Neural cell (in vitro differentiated cells): ENCODE results near the gene PLEKHA5.
A peak's percentile ranks its signal among the peaks of the same experiment; 100 is the strongest.

ENCODE experiments used
- CTCF ChIP-seq: fragments of 450-650 bp; IDR thresholded peaks from 2 replicates; pipeline ENCODE4 v1.5.1; 2014; ENCODE audit warnings: antibody characterized with exemption, mild to moderate bottlenecking, moderate library complexity; ENCODE audit not compliant: poor library complexity, severe bottlenecking
- EP300 ChIP-seq: fragments of 450-650 bp; conservative IDR thresholded peaks from 2 replicates; pipeline ENCODE4 v1.6.1; 2014; ENCODE audit warnings: antibody characterized with exemption, mild to moderate bottlenecking, moderate library complexity; ENCODE audit not compliant: poor library complexity, severe bottlenecking
- EZH2 ChIP-seq: fragments of 200-600, 300-800 bp; shearing (Covaris generic), sonication (generic); IDR thresholded peaks from 2 replicates; pipeline ENCODE4 v1.6.1; 2014; ENCODE audit warnings: antibody characterized with exemption, low read length, borderline replicate concordance, mild to moderate bottlenecking; ENCODE audit not compliant: insufficient read depth, poor library complexity, severe bottlenecking
- POLR2AphosphoS5 ChIP-seq: IDR thresholded peaks from 2 replicates; pipeline ENCODE4 v1.6.1; 2012
- RAD21 ChIP-seq: fragments of 450-650 bp; conservative IDR thresholded peaks from 2 replicates; pipeline ENCODE4 v1.6.1; 2014; ENCODE audit warnings: antibody characterized with exemption, mild to moderate bottlenecking, moderate library complexity
- SMC3 ChIP-seq: fragments of 450-650 bp; conservative IDR thresholded peaks from 2 replicates; pipeline ENCODE4 v1.6.1; 2014; ENCODE audit warnings: antibody characterized with exemption, mild to moderate bottlenecking, moderate library complexity; ENCODE audit not compliant: poor library complexity
- TAF1 ChIP-seq: IDR thresholded peaks from 2 replicates; pipeline ENCODE4 v1.6.1; 2012; ENCODE audit warnings: low read depth

- TF ChIP-seq CTCF, result no peak
- no peak for TF ChIP-seq TAF1
- TF ChIP-seq POLR2AphosphoS5, result no peak
- no peak for TF ChIP-seq EP300
- peak; percentile 23 for TF ChIP-seq SMC3
- peak; percentile 21 for TF ChIP-seq RAD21
- TF ChIP-seq EZH2, result no peak
Measured at GRCh38 chr12:19183121-19183838, 53.7 kb downstream of the PLEKHA5 start.
